HG02571 (cell line): ENCODE results near the gene TMCC1.
A peak's percentile ranks its signal among the peaks of the same experiment; 100 is the strongest.
"Not testable (repeated sequence)": the region's sequence is repeated elsewhere in the genome, so short reads cannot be mapped to it uniquely, and the experiment has no call there.

ENCODE experiments used
- ATAC-seq: cut with Tn5 transposase; IDR thresholded peaks from one replicate; pipeline ENCODE4 v1.9.1; 2021; ENCODE audit warnings: mild to moderate bottlenecking, moderate library complexity; ENCODE audit not compliant: unreplicated experiment

TMCC1 gene

GRCh38 chr3:129893581-129894070 is at the start of gene TMCC1:
TSS of gene TMCC1 (minus strand) at chr3:129893711.
- peak; percentile 86 for ATAC-seq

GRCh38 chr3:129943020-129943419 is 49.5 kb upstream of the TMCC1 start:
- no peak for ATAC-seq

GRCh38 chr3:129942296-129942695 is 48.8 kb upstream of the TMCC1 start:
- ATAC-seq = no peak

GRCh38 chr3:129940086-129940485 is 46.6 kb upstream of the TMCC1 start:
- no peak for ATAC-seq

- no peak for ATAC-seq
These were observed 44.8 kb upstream of the TMCC1 start for GRCh38 chr3:129938140-129938930.

GRCh38 chr3:129937717-129938116 is 44.2 kb upstream of the TMCC1 start:
- ATAC-seq = no peak

GRCh38 chr3:129936757-129937156 is 43.2 kb upstream of the TMCC1 start:
- no peak for ATAC-seq

- ATAC-seq = no peak
These were observed 41.0 kb upstream of the TMCC1 start for GRCh38 chr3:129934234-129935123.

- no peak for ATAC-seq
These were observed 40.0 kb upstream of the TMCC1 start for GRCh38 chr3:129933471-129933870.

GRCh38 chr3:129929383-129929782 is 35.9 kb upstream of the TMCC1 start:
- no peak for ATAC-seq

GRCh38 chr3:129927072-129927471 is 33.6 kb upstream of the TMCC1 start:
- ATAC-seq = no peak

GRCh38 chr3:129919806-129920205 is 26.3 kb upstream of the TMCC1 start:
- no peak for ATAC-seq

- no peak for ATAC-seq
These were observed 25.8 kb upstream of the TMCC1 start for GRCh38 chr3:129919357-129919756.

- ATAC-seq = no peak
These were observed 24.9 kb upstream of the TMCC1 start for GRCh38 chr3:129918461-129918860.

- ATAC-seq = no peak
These were observed 24.0 kb upstream of the TMCC1 start for GRCh38 chr3:129917423-129918007.

GRCh38 chr3:129913618-129914017 is 20.1 kb upstream of the TMCC1 start:
- no peak for ATAC-seq

GRCh38 chr3:129911261-129911861 is 17.9 kb upstream of the TMCC1 start:
- ATAC-seq = no peak

- ATAC-seq = not testable (repeated sequence)
These were observed 15.7 kb upstream of the TMCC1 start for GRCh38 chr3:129909235-129909634.

- no peak for ATAC-seq
These were observed 14.9 kb upstream of the TMCC1 start for GRCh38 chr3:129908417-129908816.

- ATAC-seq = not testable (repeated sequence)
These were observed 7.8 kb upstream of the TMCC1 start for GRCh38 chr3:129901272-129901671.

GRCh38 chr3:129897026-129897425 is 3.5 kb upstream of the TMCC1 start:
- no peak for ATAC-seq
